MM.1S (cell line): ENCODE results near the gene NPTX1.

ENCODE experiments used
- CTCF ChIP-seq: fragments of 300-600 bp; sonication (generic); IDR thresholded peaks from 2 replicates; pipeline ENCODE4 v1.5.1; 2016; ENCODE audit warnings: antibody characterized with exemption, low read length, mixed read lengths
- EZH2phosphoT487 ChIP-seq: fragments of 300-600 bp; sonication (generic); IDR thresholded peaks from 2 replicates; pipeline ENCODE4 v1.6.1; 2018; ENCODE audit warnings: antibody characterized with exemption, low read length

DNA sequence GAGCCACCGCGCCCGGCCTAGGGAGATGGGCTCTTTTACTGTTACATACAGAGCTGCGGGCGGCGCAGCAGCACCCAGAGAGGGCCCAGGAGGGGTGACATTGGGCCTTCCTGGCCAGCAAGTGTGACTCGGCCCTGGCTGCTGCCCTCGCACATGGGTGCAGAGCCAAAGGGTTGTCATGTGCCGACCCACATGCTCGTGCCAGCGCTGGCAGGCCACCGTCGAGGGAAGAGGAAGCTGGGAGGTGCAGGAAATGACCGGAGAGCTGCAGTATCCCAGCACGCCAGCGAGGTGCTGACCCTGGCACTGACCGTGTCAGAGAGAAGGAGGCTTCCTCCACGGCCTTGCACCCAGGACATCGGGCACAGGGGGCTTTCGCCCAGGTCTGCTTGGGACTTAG is 53.4 kb downstream of the NPTX1 start:
- TF ChIP-seq EZH2phosphoT487 (no peak), CTCF (no peak)
